Liver (tissue), 3 donors: ENCODE results near the gene SAMD4B.

ENCODE experiments used
- CTCF ChIP-seq: fragments of 150-350 bp; IDR thresholded peaks from 2 replicates; pipeline ENCODE4 v1.5.1; 2017; ENCODE audit warnings: improper control_type of control experiment, low read depth, low read length; ENCODE audit not compliant: missing input control
- GABPA ChIP-seq, 2 donors: IDR thresholded peaks in 1 of 2; conservative IDR thresholded peaks in 1 of 2; 2 replicates each; pipeline ENCODE4 v1.6.1; 2016; ENCODE audit warnings: antibody characterized with exemption in 2 of 2, mild to moderate bottlenecking in 1 of 2, moderate library complexity in 1 of 2
- JUND ChIP-seq, 2 donors: IDR thresholded peaks; 2 replicates each; pipeline ENCODE4 v1.6.1; 2016; ENCODE audit warnings: antibody characterized with exemption in 2 of 2
- REST ChIP-seq: IDR thresholded peaks from 2 replicates; pipeline ENCODE4 v1.6.1; 2016; ENCODE audit warnings: antibody characterized with exemption, mild to moderate bottlenecking
- TAF1 ChIP-seq: conservative IDR thresholded peaks from 2 replicates; pipeline ENCODE4 v1.6.1; 2016; ENCODE audit warnings: antibody characterized with exemption, mild to moderate bottlenecking
- donor health status: healthy.
- donor health status: healthy.

- TF ChIP-seq CTCF (no peak), GABPA (IDR thresholded peaks at IDR 0.05 in 1 of 2, conservative IDR thresholded peaks at IDR 0.05 in 1 of 2) (no peak), REST (no peak), JUND (IDR thresholded peaks at IDR 0.05) (no peak), TAF1 (no peak)
These were observed 37.7 kb downstream of the SAMD4B start for GRCh38 chr19:39379865-39380396.
